K562 (cell line): Measurements from ENCODE around the gene SLC4A3. TPM values are rescaled to one million over a fixed set of nuclear protein-coding genes. Genes with fewer than 3 reads are reported as not detected.

Source experiments
- ATAC-seq: fragments of 200-7000 bp; cut with Tn5 transposase; 3 replicates; pipeline ENCODE4 v1.9.1; 2020; ENCODE audit warnings: moderate library complexity
- BruUV-seq: library from RNA; stranded (reverse); fragments of 400-500 nt; replicated peaks from 2 replicates; lab custom pipeline; 2021; lab: Mats Ljungman, UMichigan
- CTCF ChIA-PET: fragments of 300-600 bp; formaldehyde crosslinking; extraction: SDS; loops from one replicate; lab custom pipeline; 2021; ENCODE audit warnings: low intra/inter-chr PET ratio; lab: Yijun Ruan, JAX
- POLR2A ChIA-PET: fragments of 300-600, 350-650 bp; sonication (Branson Sonifier 250); formaldehyde crosslinking; extraction: SDS; loops from one replicate; lab custom pipeline; 2021; ENCODE audit warnings: antibody characterized with exemption, inconsistent platforms; lab: Yijun Ruan, JAX
- DNase-seq, 4 experiments: peaks; one replicate each; pipeline versions ENCODE4 v3.0.0 to v3.0.0-alpha.2; 2011 to 2018; ENCODE audit warnings: low spot score in 3 of 4, mixed read lengths in 3 of 4; ENCODE audit errors: extremely low read depth in 1 of 4
- FAIRE-seq: peaks from 2 replicates; lab custom pipeline; 2011; peaks lifted over from hg19 to GRCh38; lab: Jason Lieb, UNC
- H2AFZ ChIP-seq: 2 replicates; pipeline ENCODE4 v1.6.0; 2011; ENCODE audit warnings: low read depth, low read length, control low read depth, inconsistent platforms
- H3K27ac ChIP-seq: fragments of 200-600 bp; 3 replicates; pipeline ENCODE4 v1.8.0; 2011; ENCODE audit warnings: low read depth, mild to moderate bottlenecking, control low read depth, inconsistent platforms, low read length, moderate library complexity, mixed read lengths; ENCODE audit errors: extremely low read depth
- H3K27me3 ChIP-seq, 2 experiments: fragments of 300-600 bp in 1 of 2; 2 replicates in 1 of 2; 3 replicates in 1 of 2; pipeline versions ENCODE4 v1.6.0 to v1.8.0; 2011; ENCODE audit warnings: inconsistent platforms in 2 of 2, low read length in 2 of 2, mild to moderate bottlenecking in 1 of 2, mixed read lengths in 1 of 2, moderate library complexity in 1 of 2; ENCODE audit not compliant: control insufficient read depth in 2 of 2, insufficient read depth in 2 of 2
- H3K36me3 ChIP-seq: fragments of 300-600 bp; 3 replicates; pipeline ENCODE4 v1.8.0; 2011; ENCODE audit warnings: mild to moderate bottlenecking, low read length, inconsistent platforms; ENCODE audit not compliant: control insufficient read depth, insufficient read depth
- H3K4me1 ChIP-seq, 2 experiments: fragments of 200-600 bp in 1 of 2; replicated peaks in 1 of 2; 2 replicates in 1 of 2; 3 replicates in 1 of 2; pipeline versions ENCODE4 v1.5.1 to v1.8.0; 2011; ENCODE audit warnings: inconsistent platforms in 2 of 2, low read length in 2 of 2, mild to moderate bottlenecking in 1 of 2, mixed read lengths in 1 of 2, moderate library complexity in 1 of 2; ENCODE audit not compliant: control insufficient read depth in 2 of 2, insufficient read depth in 2 of 2
- H3K4me2 ChIP-seq: 2 replicates; pipeline ENCODE4 v1.6.1; 2011; ENCODE audit warnings: low read length, control low read depth, inconsistent platforms, mixed read lengths; ENCODE audit not compliant: insufficient read depth
- H3K4me3 ChIP-seq: fragments of 200-600 bp; sonication (generic), shearing (Covaris generic); 2 replicates; pipeline ENCODE4 v1.5.1; 2016; ENCODE audit warnings: control low read depth, inconsistent platforms
- H3K79me2 ChIP-seq: fragments of 200-600 bp; 3 replicates; pipeline ENCODE4 v1.8.0; 2011; ENCODE audit warnings: low read length, inconsistent platforms; ENCODE audit not compliant: control insufficient read depth, insufficient read depth
- H3K9ac ChIP-seq, 2 experiments: 2 replicates each; pipeline versions ENCODE4 v1.6.0 to v1.6.1; 2011; ENCODE audit warnings: low read depth in 2 of 2, low read length in 2 of 2, control low read depth in 1 of 2, inconsistent platforms in 1 of 2, mild to moderate bottlenecking in 1 of 2, mixed read lengths in 1 of 2; ENCODE audit not compliant: insufficient read depth in 1 of 2
- H3K9me1 ChIP-seq: one replicate; pipeline ENCODE4 v1.6.0; 2011; ENCODE audit warnings: inconsistent platforms, mild to moderate bottlenecking, low read length, moderate library complexity; ENCODE audit not compliant: control insufficient read depth, insufficient read depth
- H3K9me3 ChIP-seq: replicated peaks from 2 replicates; pipeline ENCODE4 v1.5.1; 2011; ENCODE audit warnings: low read depth, low read length, inconsistent platforms; ENCODE audit not compliant: control insufficient read depth, insufficient read depth
- H4K20me1 ChIP-seq: replicated peaks from 2 replicates; pipeline ENCODE4 v1.6.1; 2011; ENCODE audit warnings: low read length, inconsistent platforms, mixed read lengths; ENCODE audit not compliant: control insufficient read depth, insufficient read depth
- CREBBP ChIP-seq: IDR thresholded peaks from one replicate; pipeline ENCODE4 v1.6.1; 2012; ENCODE audit warnings: low read depth, mild to moderate bottlenecking, control low read depth, inconsistent platforms, low read length
- RCOR1 ChIP-seq, 2 experiments: IDR thresholded peaks; 2 replicates each; pipeline ENCODE4 v1.6.1; 2012; ENCODE audit warnings: low read depth in 2 of 2, low read length in 2 of 2, borderline replicate concordance in 1 of 2, improper control_type of control experiment in 1 of 2
- SP2 ChIP-seq: IDR thresholded peaks from 2 replicates; pipeline ENCODE4 v1.6.1; 2011; ENCODE audit warnings: mild to moderate bottlenecking, low read depth, low read length, moderate library complexity; ENCODE audit not compliant: poor library complexity, severe bottlenecking; ENCODE audit errors: extremely low read depth
- SRSF9 ChIP-seq: fragments of 200-400 bp; formaldehyde crosslinking; IDR thresholded peaks from 2 replicates; pipeline ENCODE4 v1.6.1; 2017; ENCODE audit warnings: low read depth, low read length, borderline replicate concordance
- YBX1 ChIP-seq: fragments of 450-650 bp; IDR thresholded peaks from 2 replicates; pipeline ENCODE4 v1.7.1; 2016; ENCODE audit warnings: mild to moderate bottlenecking
- ZNF561 ChIP-seq: fragments of 450-650 bp; formaldehyde crosslinking; conservative IDR thresholded peaks from 2 replicates; pipeline ENCODE4 v1.4.0; 2020; ENCODE audit warnings: mild to moderate bottlenecking, moderate library complexity
- ZNF696 ChIP-seq: fragments of 250-450 bp; sonication (Bioruptor Pico); conservative IDR thresholded peaks from 2 replicates; pipeline ENCODE4 v1.4.0; 2020; ENCODE audit warnings: mild to moderate bottlenecking, moderate library complexity
- WGBS: fragments of 100-300 bp; shearing (Covaris generic); methylation state at CpG from one replicate; pipeline ENCODE4 v1.1.6; 2016; ENCODE audit warnings: low coverage, mixed read lengths; ENCODE audit not compliant: insufficient coverage; ENCODE audit errors: missing lambda C conversion rate; 5-methylcytosine and 5-hydroxymethylcytosine counted together
- in situ Hi-C: fragments of 300-500 bp; cut with MboI; formaldehyde crosslinking; loops from 4 replicates; pipeline ENCODE4 v1.15.0; 2018; ENCODE audit warnings: inconsistent platforms, mixed read lengths
- intact Hi-C: fragments of 100-400 bp; cut with micrococcal nuclease; formaldehyde crosslinking; loops from 2 replicates; pipeline ENCODE4 v1.14.2; 2022
- polyA plus RNA-seq, 8 experiments: library from polyadenylated mRNA; depleted of rRNA in 4 of 8; stranded (reverse) in 5 of 8; unstranded in 3 of 8; fragments of >200 nt; fragmentation: Nextera tagmentation in 2 of 8; fragmentation: Illumina TruSeq in 1 of 8; extraction: Ambion mirVana in 2 of 8; extraction: Trizol in 1 of 8; gene quantifications; 2 replicates each; pipeline versions ENCODE4 v1.2.1 to v1.2.3, GENCODE V29; 2011 to 2014; ENCODE audit warnings: inconsistent platforms in 1 of 8, missing spikeins in 1 of 8
- total RNA-seq, 7 experiments: library from RNA; depleted of rRNA in 6 of 7; stranded (reverse); fragments of >200 nt in 6 of 7; fragmentation: Illumina TruSeq in 2 of 7; extraction: Trizol in 2 of 7; gene quantifications; 2 replicates each; pipeline versions ENCODE4 v1.2.1 to v1.2.3, GENCODE V29; 2011 to 2021; ENCODE audit warnings: low replicate concordance in 1 of 7
- TF ChIP-seq, protein P1 (sequence below): fragments of 250-450 bp; sonication (Bioruptor Pico); IDR thresholded peaks from 2 replicates; pipeline ENCODE4 v1.8.0; 2022; ENCODE audit warnings: moderate library complexity, mild to moderate bottlenecking, inconsistent platforms
- TF ChIP-seq, protein P2 (sequence below): fragments of 150-350 bp; IDR thresholded peaks from 2 replicates; pipeline ENCODE4 v1.6.1; 2014; ENCODE audit warnings: low read depth, mild to moderate bottlenecking, low read length, borderline replicate concordance
- TF ChIP-seq, protein P3 (sequence below): fragments of 450-650 bp; formaldehyde crosslinking; conservative IDR thresholded peaks from 2 replicates; pipeline ENCODE4 v1.4.0; 2022; ENCODE audit warnings: mild to moderate bottlenecking, missing genetic modification characterization
- TF ChIP-seq, protein P4 (sequence below): fragments of 250-450 bp; sonication (Bioruptor Pico); IDR thresholded peaks from 2 replicates; pipeline ENCODE4 v1.8.0; 2022; ENCODE audit warnings: inconsistent platforms

The SLC4A3 gene
- total and polyA plus RNA-seq, 9 of the 15 experiments (the other 6 are each of a cell fraction or from before 2014, with no cell fraction given), result 0.04 to 0.31 (median 0.16) TPM; not detected in 5

DNA sequence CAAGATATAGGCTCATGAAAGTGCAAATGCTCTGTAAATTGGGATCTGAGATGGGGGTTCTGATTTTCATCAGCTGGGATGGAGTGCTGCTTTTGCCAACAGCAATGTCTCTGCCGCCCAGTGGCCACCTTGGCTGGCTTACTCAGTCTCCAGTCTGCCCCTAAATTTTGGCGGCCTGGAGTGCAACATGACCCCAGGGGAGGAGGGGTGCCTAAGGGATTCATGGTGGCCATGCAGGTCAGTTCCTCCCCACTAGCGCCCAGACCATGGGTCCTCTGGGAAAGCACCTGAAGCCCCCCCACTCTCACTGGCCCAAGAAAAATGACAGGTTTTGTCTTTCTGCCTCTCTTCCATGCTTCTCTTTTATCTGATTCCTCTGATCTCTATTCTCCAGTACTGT is 45.0 kb downstream of the SLC4A3 start:
- Histone ChIP-seq H3K79me2 (no peaks in the 10 kb centered on the region), H3K27me3 (no peaks in the 10 kb centered on the region), H4K20me1 (no peaks in the 10 kb centered on the region), H2AFZ (no peak overlapping the region), H3K4me1 (no peaks in the 10 kb centered on the region; a peak in 1 of 5 replicates), H3K4me3 (no peak overlapping the region), H3K9me3 (no peaks in the 10 kb centered on the region), H3K36me3 (no peaks in the 10 kb centered on the region), H3K27ac (no peak overlapping the region), H3K9ac (no peak overlapping the region), H3K4me2 (no peak overlapping the region), H3K9me1 (no peaks in the 10 kb centered on the region)
- in situ Hi-C loops, result no loop called here
- no peak for DNase-seq
- intact Hi-C loops, result no loop called here
- no peak; the same call in 2 of the 3 replicates for ATAC-seq
- no peak for FAIRE-seq
- BruUV-seq, result no TSS peak
- POLR2A ChIA-PET, result no interaction called here
- WGBS, result 40% methylated on average over 3 of the region's 3 CpGs
- CTCF ChIA-PET, result no interaction called here
- TF ChIP-seq SP2 (no peak), CREBBP (no peak), ZNF696 (CRISPR knock-in tag) (no peak), ZNF561 (no peak), SRSF9 (no peak), YBX1 (no peak), RCOR1 (IDR thresholded peaks at IDR 0.05; ENCODE audit: borderline replicate concordance in 1 of 2, low read depth in 2 of 2, low read length in 2 of 2) (no peak)
- TF ChIP-seq, protein P1, sequence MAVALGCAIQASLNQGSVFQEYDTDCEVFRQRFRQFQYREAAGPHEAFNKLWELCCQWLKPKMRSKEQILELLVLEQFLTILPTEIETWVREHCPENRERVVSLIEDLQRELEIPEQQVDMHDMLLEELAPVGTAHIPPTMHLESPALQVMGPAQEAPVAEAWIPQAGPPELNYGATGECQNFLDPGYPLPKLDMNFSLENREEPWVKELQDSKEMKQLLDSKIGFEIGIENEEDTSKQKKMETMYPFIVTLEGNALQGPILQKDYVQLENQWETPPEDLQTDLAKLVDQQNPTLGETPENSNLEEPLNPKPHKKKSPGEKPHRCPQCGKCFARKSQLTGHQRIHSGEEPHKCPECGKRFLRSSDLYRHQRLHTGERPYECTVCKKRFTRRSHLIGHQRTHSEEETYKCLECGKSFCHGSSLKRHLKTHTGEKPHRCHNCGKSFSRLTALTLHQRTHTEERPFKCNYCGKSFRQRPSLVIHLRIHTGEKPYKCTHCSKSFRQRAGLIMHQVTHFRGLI (CRISPR knock-in tag), result no peak
- TF ChIP-seq, protein P2, sequence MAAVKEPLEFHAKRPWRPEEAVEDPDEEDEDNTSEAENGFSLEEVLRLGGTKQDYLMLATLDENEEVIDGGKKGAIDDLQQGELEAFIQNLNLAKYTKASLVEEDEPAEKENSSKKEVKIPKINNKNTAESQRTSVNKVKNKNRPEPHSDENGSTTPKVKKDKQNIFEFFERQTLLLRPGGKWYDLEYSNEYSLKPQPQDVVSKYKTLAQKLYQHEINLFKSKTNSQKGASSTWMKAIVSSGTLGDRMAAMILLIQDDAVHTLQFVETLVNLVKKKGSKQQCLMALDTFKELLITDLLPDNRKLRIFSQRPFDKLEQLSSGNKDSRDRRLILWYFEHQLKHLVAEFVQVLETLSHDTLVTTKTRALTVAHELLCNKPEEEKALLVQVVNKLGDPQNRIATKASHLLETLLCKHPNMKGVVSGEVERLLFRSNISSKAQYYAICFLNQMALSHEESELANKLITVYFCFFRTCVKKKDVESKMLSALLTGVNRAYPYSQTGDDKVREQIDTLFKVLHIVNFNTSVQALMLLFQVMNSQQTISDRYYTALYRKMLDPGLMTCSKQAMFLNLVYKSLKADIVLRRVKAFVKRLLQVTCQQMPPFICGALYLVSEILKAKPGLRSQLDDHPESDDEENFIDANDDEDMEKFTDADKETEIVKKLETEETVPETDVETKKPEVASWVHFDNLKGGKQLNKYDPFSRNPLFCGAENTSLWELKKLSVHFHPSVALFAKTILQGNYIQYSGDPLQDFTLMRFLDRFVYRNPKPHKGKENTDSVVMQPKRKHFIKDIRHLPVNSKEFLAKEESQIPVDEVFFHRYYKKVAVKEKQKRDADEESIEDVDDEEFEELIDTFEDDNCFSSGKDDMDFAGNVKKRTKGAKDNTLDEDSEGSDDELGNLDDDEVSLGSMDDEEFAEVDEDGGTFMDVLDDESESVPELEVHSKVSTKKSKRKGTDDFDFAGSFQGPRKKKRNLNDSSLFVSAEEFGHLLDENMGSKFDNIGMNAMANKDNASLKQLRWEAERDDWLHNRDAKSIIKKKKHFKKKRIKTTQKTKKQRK, result no peak
- TF ChIP-seq, protein P3, sequence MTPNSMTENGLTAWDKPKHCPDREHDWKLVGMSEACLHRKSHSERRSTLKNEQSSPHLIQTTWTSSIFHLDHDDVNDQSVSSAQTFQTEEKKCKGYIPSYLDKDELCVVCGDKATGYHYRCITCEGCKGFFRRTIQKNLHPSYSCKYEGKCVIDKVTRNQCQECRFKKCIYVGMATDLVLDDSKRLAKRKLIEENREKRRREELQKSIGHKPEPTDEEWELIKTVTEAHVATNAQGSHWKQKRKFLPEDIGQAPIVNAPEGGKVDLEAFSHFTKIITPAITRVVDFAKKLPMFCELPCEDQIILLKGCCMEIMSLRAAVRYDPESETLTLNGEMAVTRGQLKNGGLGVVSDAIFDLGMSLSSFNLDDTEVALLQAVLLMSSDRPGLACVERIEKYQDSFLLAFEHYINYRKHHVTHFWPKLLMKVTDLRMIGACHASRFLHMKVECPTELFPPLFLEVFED, result no peak
- TF ChIP-seq, protein P4, sequence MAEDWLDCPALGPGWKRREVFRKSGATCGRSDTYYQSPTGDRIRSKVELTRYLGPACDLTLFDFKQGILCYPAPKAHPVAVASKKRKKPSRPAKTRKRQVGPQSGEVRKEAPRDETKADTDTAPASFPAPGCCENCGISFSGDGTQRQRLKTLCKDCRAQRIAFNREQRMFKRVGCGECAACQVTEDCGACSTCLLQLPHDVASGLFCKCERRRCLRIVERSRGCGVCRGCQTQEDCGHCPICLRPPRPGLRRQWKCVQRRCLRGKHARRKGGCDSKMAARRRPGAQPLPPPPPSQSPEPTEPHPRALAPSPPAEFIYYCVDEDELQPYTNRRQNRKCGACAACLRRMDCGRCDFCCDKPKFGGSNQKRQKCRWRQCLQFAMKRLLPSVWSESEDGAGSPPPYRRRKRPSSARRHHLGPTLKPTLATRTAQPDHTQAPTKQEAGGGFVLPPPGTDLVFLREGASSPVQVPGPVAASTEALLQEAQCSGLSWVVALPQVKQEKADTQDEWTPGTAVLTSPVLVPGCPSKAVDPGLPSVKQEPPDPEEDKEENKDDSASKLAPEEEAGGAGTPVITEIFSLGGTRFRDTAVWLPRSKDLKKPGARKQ (CRISPR knock-in tag), result no peak
